Psoas muscle (tissue), 8 donors: Measurements from ENCODE around the gene FOXP2. TPM values are rescaled to one million over a fixed set of nuclear protein-coding genes. Genes with fewer than 3 reads are reported as not detected.

ENCODE experiments used
- ATAC-seq, 4 donors: fragments of 200-7000 bp; cut with Tn5 transposase; one replicate each; pipeline ENCODE4 v1.9.1; 2020; ENCODE audit warnings: moderate library complexity in 3 of 4, mild to moderate bottlenecking in 2 of 4
- DNase-seq, 2 donors: peaks; one replicate each; pipeline ENCODE4 v3.0.0-alpha.2; 2020
- H3K27ac ChIP-seq: fragments of 200-600 bp; one replicate; pipeline ENCODE4 v1.8.0; 2022
- H3K27me3 ChIP-seq, 3 donors: fragments of 200-600 bp in 1 of 3; one replicate each; pipeline versions ENCODE4 v1.6.1 to v1.8.0; 2013 to 2022; ENCODE audit warnings: low read length in 2 of 3, mild to moderate bottlenecking in 2 of 3, moderate library complexity in 1 of 3; ENCODE audit not compliant: insufficient read depth in 3 of 3
- H3K36me3 ChIP-seq, 2 donors: fragments of 200-600 bp in 1 of 2; one replicate each; pipeline versions ENCODE4 v1.6.1 to v1.8.0; 2013 to 2022; ENCODE audit warnings: low read depth in 1 of 2, mild to moderate bottlenecking in 1 of 2, moderate library complexity in 1 of 2; ENCODE audit not compliant: insufficient read depth in 1 of 2
- H3K4me1 ChIP-seq: fragments of 200-600 bp; one replicate; pipeline ENCODE4 v1.8.0; 2022
- H3K4me3 ChIP-seq: fragments of 200-600 bp; one replicate; pipeline ENCODE4 v1.8.0; 2022; ENCODE audit warnings: mild to moderate bottlenecking
- H3K9me3 ChIP-seq: fragments of 200-600 bp; one replicate; pipeline ENCODE4 v1.8.0; 2022
- CTCF ChIP-seq: fragments of 200-600 bp; IDR thresholded peaks from one replicate; pipeline ENCODE4 v1.8.0; 2022; ENCODE audit warnings: antibody characterized with exemption
- WGBS, 3 donors: extraction: QIAGEN DNeasy Blood & Tissue Kit; methylation state at CpG; one replicate each; pipeline versions ENCODE4 v1.1.6 to v1.1.7; 2013; 5-methylcytosine and 5-hydroxymethylcytosine counted together
- intact Hi-C, 2 donors: fragments of 100-400 bp; cut with DNase I; formaldehyde crosslinking; loops; one replicate each; pipeline versions ENCODE4 v1.11.0 to v1.14.2; 2022
- polyA plus RNA-seq, 3 donors: library from polyadenylated mRNA; stranded (reverse); fragments of 200-250 nt; gene quantifications; one replicate each; pipeline ENCODE4 v1.2.3, GENCODE V29; 2013
- total RNA-seq, 4 donors: library from RNA; stranded (reverse); fragmentation: NEBNext Ultra II Directional in 2 of 4; extraction: Animal tissue kit (Norgen Biotek cat#: 25700) in 2 of 4; gene quantifications; one replicate each; pipeline versions ENCODE4 v1.2.1 to v1.2.4, GENCODE V29; 2021 to 2023
- donor health status: healthy with polysubstance abuse.
- donor health status: DM: no; HTN: no; CAD: no; lungs with moderate emphysema.
- donor health status: Bipolar disorder and iron deficiency.
- donor health status: healthy.
- donor health status: DM: yes; HTN: yes; CAD: no.
- donor health status: DM: no; HTN: no; CAD: no.
- donor health status: DM: no; HTN: no; CAD: no.
- donor health status: DM: yes; HTN: yes; CAD: no.

The FOXP2 gene
- total and polyA plus RNA-seq, 7 donors: 0.35 to 6.7 (median 5.1) TPM

- H3K36me3 ChIP-seq: peaks cover 0 to 15% of the 10 kb centered on the region in 2 donors
- H3K4me3 ChIP-seq: no peak overlapping the region
- H3K9me3 ChIP-seq: no peaks in the 10 kb centered on the region
- ATAC-seq (no peak), DNase-seq (no peak)
- intact Hi-C loops: no loop called here
- TF ChIP-seq CTCF: no peak
- H3K27me3 ChIP-seq: no peaks in the 10 kb centered on the region
- H3K27ac ChIP-seq: no peak overlapping the region
- H3K4me1 ChIP-seq: no peaks in the 10 kb centered on the region
Observed at GRCh38 chr7:114645451-114645850, 230.8 kb downstream of the FOXP2 start.

DNA sequence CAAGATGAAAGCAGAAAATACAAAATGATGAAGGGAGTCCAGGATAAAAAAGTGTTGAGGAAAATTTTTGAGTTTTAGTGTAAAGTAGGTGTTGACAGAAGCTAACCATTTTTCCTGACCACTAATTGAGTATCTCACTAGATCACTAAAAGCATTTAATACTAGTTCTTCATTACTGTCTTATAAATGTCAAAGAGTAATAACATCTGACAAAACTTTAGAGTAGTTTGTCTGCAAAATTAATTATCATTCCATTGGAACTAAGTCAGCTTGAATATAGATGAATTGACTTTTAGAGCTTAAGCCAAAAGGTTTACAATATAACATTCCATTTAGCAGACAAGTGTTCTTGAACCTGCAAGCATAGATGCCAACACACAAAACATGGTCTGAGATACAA, 232.9 kb downstream of the FOXP2 start:
- Histone ChIP-seq H3K4me3 (no peak overlapping the region), H3K36me3 (peaks cover 0 to 21% of the 10 kb centered on the region in 2 donors), H3K27ac (no peak overlapping the region), H3K4me1 (no peaks in the 10 kb centered on the region), H3K27me3 (no peaks in the 10 kb centered on the region), H3K9me3 (no peaks in the 10 kb centered on the region)
- DNase-seq: no peak
- TF ChIP-seq CTCF: no peak
- no peak for ATAC-seq
- intact Hi-C loops: no loop called here

GRCh38 chr7:114648117-114648516, 233.5 kb downstream of the FOXP2 start:
- TF ChIP-seq CTCF: no peak
- ATAC-seq (no peak), DNase-seq (no peak)
- peaks cover 0 to 21% of the 10 kb centered on the region in 2 donors for H3K36me3 ChIP-seq
- intact Hi-C loops: no loop called here
- no peaks in the 10 kb centered on the region for H3K9me3 ChIP-seq
- H3K4me1 ChIP-seq: no peaks in the 10 kb centered on the region
- H3K4me3 ChIP-seq: no peak overlapping the region
- H3K27ac ChIP-seq: no peak overlapping the region
- H3K27me3 ChIP-seq: no peaks in the 10 kb centered on the region

GRCh38 chr7:114648680-114649079, 234.1 kb downstream of the FOXP2 start:
- WGBS, 3 donors: 93 to 96% (median 93%) methylated on average over 4 of the region's 4 CpGs
- DNase-seq (no peak), ATAC-seq (no peak)
- Histone ChIP-seq H3K4me1 (no peaks in the 10 kb centered on the region), H3K27ac (no peak overlapping the region), H3K36me3 (peaks cover 0 to 26% of the 10 kb centered on the region in 2 donors), H3K9me3 (no peaks in the 10 kb centered on the region), H3K4me3 (no peak overlapping the region), H3K27me3 (no peaks in the 10 kb centered on the region)
- intact Hi-C loops: no loop called here
- no peak for TF ChIP-seq CTCF

DNA sequence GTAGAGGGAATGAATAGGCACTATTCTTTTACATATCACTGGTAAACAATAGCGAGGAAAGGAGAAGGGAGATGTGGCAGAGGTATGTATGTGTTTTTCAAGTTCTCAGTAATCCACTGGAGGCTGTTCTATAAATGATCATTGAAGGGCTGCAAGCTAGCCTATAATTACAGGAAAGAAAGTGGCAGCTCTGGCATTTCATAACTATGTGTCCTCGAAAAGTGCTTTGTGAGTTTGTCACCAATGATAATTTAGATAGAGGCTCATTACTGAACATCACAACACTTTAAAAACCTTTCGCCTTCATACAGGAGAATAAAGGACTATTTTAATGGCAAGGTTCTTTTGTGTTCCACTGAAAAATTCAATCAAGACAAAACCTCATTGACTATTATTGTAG, 235.1 kb downstream of the FOXP2 start:
- ATAC-seq: no peak
- intact Hi-C loops: loop anchor here in 1 of 2 donors (10.0 kb wide), 1 partner anchor 615 kb away; no protein-coding TSS in a partner anchor
- Histone ChIP-seq H3K36me3 (peaks cover 0 to 30% of the 10 kb centered on the region in 2 donors), H3K9me3 (no peaks in the 10 kb centered on the region), H3K4me3 (no peak overlapping the region), H3K27ac (no peak overlapping the region), H3K4me1 (no peaks in the 10 kb centered on the region), H3K27me3 (no peaks in the 10 kb centered on the region)
- no peak for DNase-seq
- TF ChIP-seq CTCF: no peak
- 84 to 89% (median 88%) methylated on average over 3 of the region's 3 CpGs for WGBS, 3 donors
